Fibroblast of the aortic adventitia (primary cell): ENCODE data around the gene KIF5B. TPM values are rescaled to one million over a fixed set of nuclear protein-coding genes. Genes with fewer than 3 reads are reported as not detected.

Experiments used
- DNase-seq: peaks from one replicate; pipeline ENCODE4 v3.0.0-alpha.2; 2010; ENCODE audit warnings: low read depth
- H3K4me3 ChIP-seq: 2 replicates; pipeline ENCODE4 v1.5.1; 2011; ENCODE audit warnings: low read depth, mild to moderate bottlenecking, control low read depth, low read length, moderate library complexity
- total RNA-seq: library from RNA; depleted of rRNA; stranded (reverse); fragments of >200 nt; gene quantifications from 2 replicates; pipeline ENCODE4 v1.2.3, GENCODE V29; 2012; ENCODE audit warnings: low replicate concordance
- TF ChIP-seq, protein P1 (sequence below): IDR thresholded peaks from 2 replicates; pipeline ENCODE4 v1.5.1; 2011; ENCODE audit warnings: mild to moderate bottlenecking, low read length, control low read depth, inconsistent platforms; ENCODE audit not compliant: insufficient read depth

The KIF5B gene
- total RNA-seq, 1 donor, result 169 TPM

- H3K4me3 ChIP-seq, result no peak overlapping the region
- peak; percentile 3 for DNase-seq
Observed at GRCh38 chr10:32095116-32095733, 39.0 kb upstream of the KIF5B start.

GRCh38 chr10:32093650-32094049, 37.4 kb upstream of the KIF5B start:
- H3K4me3 ChIP-seq, result no peak overlapping the region
- TF ChIP-seq, protein P1, sequence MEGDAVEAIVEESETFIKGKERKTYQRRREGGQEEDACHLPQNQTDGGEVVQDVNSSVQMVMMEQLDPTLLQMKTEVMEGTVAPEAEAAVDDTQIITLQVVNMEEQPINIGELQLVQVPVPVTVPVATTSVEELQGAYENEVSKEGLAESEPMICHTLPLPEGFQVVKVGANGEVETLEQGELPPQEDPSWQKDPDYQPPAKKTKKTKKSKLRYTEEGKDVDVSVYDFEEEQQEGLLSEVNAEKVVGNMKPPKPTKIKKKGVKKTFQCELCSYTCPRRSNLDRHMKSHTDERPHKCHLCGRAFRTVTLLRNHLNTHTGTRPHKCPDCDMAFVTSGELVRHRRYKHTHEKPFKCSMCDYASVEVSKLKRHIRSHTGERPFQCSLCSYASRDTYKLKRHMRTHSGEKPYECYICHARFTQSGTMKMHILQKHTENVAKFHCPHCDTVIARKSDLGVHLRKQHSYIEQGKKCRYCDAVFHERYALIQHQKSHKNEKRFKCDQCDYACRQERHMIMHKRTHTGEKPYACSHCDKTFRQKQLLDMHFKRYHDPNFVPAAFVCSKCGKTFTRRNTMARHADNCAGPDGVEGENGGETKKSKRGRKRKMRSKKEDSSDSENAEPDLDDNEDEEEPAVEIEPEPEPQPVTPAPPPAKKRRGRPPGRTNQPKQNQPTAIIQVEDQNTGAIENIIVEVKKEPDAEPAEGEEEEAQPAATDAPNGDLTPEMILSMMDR, result no peak
- no peak for DNase-seq

More at GRCh38 chr10:32095116-32095733, 39.0 kb upstream of the KIF5B start:
- TF ChIP-seq, protein P1, result no peak

GRCh38 chr10:32091046-32091445, 34.8 kb upstream of the KIF5B start:
- no peak for DNase-seq
- H3K4me3 ChIP-seq, result no peak overlapping the region
- TF ChIP-seq, protein P1, result no peak

GRCh38 chr10:32084185-32084851, 28.1 kb upstream of the KIF5B start:
- DNase-seq, result no peak
- TF ChIP-seq, protein P1, result no peak
- no peak overlapping the region for H3K4me3 ChIP-seq

GRCh38 chr10:32077896-32078485, 21.8 kb upstream of the KIF5B start:
- peak; percentile 68 for DNase-seq
- no peak overlapping the region for H3K4me3 ChIP-seq
- TF ChIP-seq, protein P1, result no peak

DNA sequence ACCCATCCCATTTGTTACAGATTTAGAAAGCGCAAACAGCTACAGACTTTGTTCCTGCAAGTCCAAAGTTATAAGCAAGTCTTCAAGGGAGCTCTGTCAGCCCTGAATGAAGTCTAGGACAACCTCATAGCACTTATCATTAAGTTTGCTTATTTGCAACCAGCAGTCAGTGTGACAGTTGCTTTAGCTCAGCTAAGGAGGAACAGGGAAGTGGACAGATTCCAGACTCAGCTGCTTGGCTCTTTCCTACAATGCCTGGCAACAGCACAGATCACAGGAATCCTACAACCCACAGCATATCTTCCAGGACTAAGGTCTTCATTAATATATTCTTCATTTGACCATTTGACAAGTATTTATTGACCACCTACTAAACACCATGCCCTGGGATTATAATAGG, 17.4 kb upstream of the KIF5B start:
- TF ChIP-seq, protein P1, result no peak
- H3K4me3 ChIP-seq, result no peak overlapping the region
- peak; percentile 51 for DNase-seq
